H1 (cell line): ENCODE data around the gene ADAM22. TPM values are rescaled to one million over a fixed set of nuclear protein-coding genes. Genes with fewer than 3 reads are reported as not detected.

Source experiments
- CTCF ChIA-PET: fragments of 300-600 bp; sonication (Branson Sonifier 250); formaldehyde crosslinking; loops from one replicate; lab custom pipeline; 2021; ENCODE audit not compliant: partially characterized antibody; lab: Charles Lee
- POLR2A ChIA-PET: fragments of 300-600 bp; sonication (Branson Sonifier 250); formaldehyde crosslinking; loops from one replicate; lab custom pipeline; 2021; ENCODE audit warnings: inconsistent platforms; ENCODE audit not compliant: partially characterized antibody; lab: Charles Lee
- DNase-seq, 2 experiments: peaks; one replicate each; pipeline versions ENCODE4 v3.0.0 to v3.0.0-alpha.2; 2010 to 2022; ENCODE audit warnings: low spot score in 2 of 2, low read depth in 1 of 2, mixed read lengths in 1 of 2
- FAIRE-seq: peaks from 2 replicates; lab custom pipeline; 2011; peaks lifted over from hg19 to GRCh38; lab: Jason Lieb, UNC
- H2AFZ ChIP-seq: 2 replicates; pipeline ENCODE4 v1.8.1; 2012; ENCODE audit warnings: low read length, inconsistent platforms
- H2AK5ac ChIP-seq: 2 replicates; pipeline ENCODE4 v1.6.1; 2013; ENCODE audit warnings: low read depth, low read length
- H2BK120ac ChIP-seq: replicated peaks from 2 replicates; pipeline ENCODE3; 2013; ENCODE audit warnings: low read depth, low read length, inconsistent platforms
- H2BK12ac ChIP-seq: 2 replicates; pipeline ENCODE4 v1.6.1; 2013; ENCODE audit warnings: low read depth, low read length
- H2BK15ac ChIP-seq: 2 replicates; pipeline ENCODE4 v1.6.1; 2013; ENCODE audit warnings: low read length
- H2BK20ac ChIP-seq: 2 replicates; pipeline ENCODE4 v1.6.1; 2013; ENCODE audit warnings: low read length
- H2BK5ac ChIP-seq: 2 replicates; pipeline ENCODE4 v1.6.1; 2013; ENCODE audit warnings: low read depth, low read length
- H3K14ac ChIP-seq: 2 replicates; pipeline ENCODE4 v1.6.1; 2013; ENCODE audit warnings: inconsistent platforms; ENCODE audit not compliant: insufficient read length
- H3K18ac ChIP-seq: 2 replicates; pipeline ENCODE4 v1.6.1; 2013; ENCODE audit warnings: low read length; ENCODE audit errors: extremely low read depth
- H3K23ac ChIP-seq: 2 replicates; pipeline ENCODE4 v1.6.1; 2013; ENCODE audit warnings: inconsistent platforms; ENCODE audit not compliant: insufficient read length
- H3K23me2 ChIP-seq: 2 replicates; pipeline ENCODE4 v1.6.1; 2013; ENCODE audit warnings: low read depth, low read length
- H3K27ac ChIP-seq: 2 replicates; pipeline ENCODE4 v1.6.1; 2011; ENCODE audit warnings: low read depth, low read length, inconsistent platforms
- H3K27me3 ChIP-seq, 4 experiments: replicated peaks in 1 of 4; 1 replicate in 1 of 4; 2 replicates in 3 of 4; pipeline versions ENCODE4 v1.6.1 to v1.8.1; 2011 to 2013; ENCODE audit warnings: low read length in 3 of 4, mild to moderate bottlenecking in 3 of 4, inconsistent platforms in 2 of 4, mixed read lengths in 2 of 4, moderate library complexity in 1 of 4; ENCODE audit not compliant: control insufficient read depth in 3 of 4, insufficient read depth in 3 of 4; ENCODE audit errors: extremely low read depth in 1 of 4
- H3K36me3 ChIP-seq, 4 experiments: 2 replicates each; pipeline versions ENCODE4 v1.6.1 to v1.8.1; 2011 to 2013; ENCODE audit warnings: mild to moderate bottlenecking in 4 of 4, low read length in 3 of 4, moderate library complexity in 2 of 4, control low read depth in 1 of 4, inconsistent platforms in 1 of 4; ENCODE audit not compliant: insufficient read depth in 4 of 4, control insufficient read depth in 2 of 4
- H3K4ac ChIP-seq: replicated peaks from 2 replicates; pipeline ENCODE3; 2013; ENCODE audit warnings: low read length, low read depth, mixed read lengths, inconsistent platforms; ENCODE audit not compliant: insufficient read length
- H3K4me1 ChIP-seq, 4 experiments: replicated peaks in 1 of 4; 1 replicate in 1 of 4; 2 replicates in 3 of 4; pipeline versions ENCODE4 v1.6.1 to v1.8.1; 2011 to 2013; ENCODE audit warnings: low read length in 3 of 4, inconsistent platforms in 2 of 4, mixed read lengths in 1 of 4; ENCODE audit not compliant: insufficient read depth in 4 of 4, control insufficient read depth in 3 of 4
- H3K4me2 ChIP-seq, 2 experiments: 2 replicates each; pipeline versions ENCODE4 v1.6.1 to v1.8.1; 2011 to 2013; ENCODE audit warnings: low read depth in 2 of 2, low read length in 2 of 2, control low read depth in 1 of 2, inconsistent platforms in 1 of 2, mild to moderate bottlenecking in 1 of 2; ENCODE audit not compliant: insufficient read depth in 1 of 2
- H3K4me3 ChIP-seq, 4 experiments: fragments of 200-600, 300-600 bp in 1 of 4; sonication (generic), shearing (Covaris generic), sonication (Bioruptor Twin) in 1 of 4; 2 replicates each; pipeline versions ENCODE4 v1.5.1 to v1.8.1; 2011 to 2016; ENCODE audit warnings: low read length in 4 of 4, low read depth in 3 of 4, control low read depth in 2 of 4, inconsistent platforms in 2 of 4, mild to moderate bottlenecking in 2 of 4, mixed read lengths in 1 of 4, moderate library complexity in 1 of 4; ENCODE audit not compliant: insufficient read depth in 2 of 4; ENCODE audit errors: extremely low read depth in 1 of 4
- H3K56ac ChIP-seq: replicated peaks from 2 replicates; pipeline ENCODE3; 2013; ENCODE audit warnings: low read depth, mild to moderate bottlenecking, mixed read lengths, low read length, inconsistent platforms; ENCODE audit not compliant: insufficient read length
- H3K79me1 ChIP-seq: 2 replicates; pipeline ENCODE4 v1.6.1; 2013; ENCODE audit warnings: low read depth, low read length, control low read depth
- H3K79me2 ChIP-seq, 2 experiments: 2 replicates each; pipeline versions ENCODE4 v1.6.1 to v1.8.1; 2012 to 2013; ENCODE audit warnings: low read length in 2 of 2, mild to moderate bottlenecking in 2 of 2, inconsistent platforms in 1 of 2; ENCODE audit not compliant: insufficient read depth in 2 of 2, control insufficient read depth in 1 of 2
- H3K9ac ChIP-seq, 4 experiments: replicated peaks in 1 of 4; 1 replicate in 1 of 4; 2 replicates in 3 of 4; pipeline versions ENCODE4 v1.6.1 to v1.8.1; 2011 to 2013; ENCODE audit warnings: low read depth in 3 of 4, low read length in 3 of 4, control low read depth in 2 of 4, mild to moderate bottlenecking in 2 of 4, moderate library complexity in 2 of 4, inconsistent platforms in 1 of 4; ENCODE audit errors: extremely low read depth in 1 of 4
- H3K9me3 ChIP-seq, 2 experiments: 2 replicates each; pipeline versions ENCODE4 v1.6.1 to v1.8.1; 2012 to 2013; ENCODE audit warnings: mild to moderate bottlenecking in 2 of 2, moderate library complexity in 2 of 2, control low read depth in 1 of 2, inconsistent platforms in 1 of 2, low read depth in 1 of 2, low read length in 1 of 2, mixed read lengths in 1 of 2; ENCODE audit not compliant: insufficient read depth in 2 of 2
- H4K20me1 ChIP-seq, 2 experiments: replicated peaks in 1 of 2; 2 replicates each; pipeline versions ENCODE3 to v1.8.1; 2011 to 2013; ENCODE audit warnings: inconsistent platforms in 2 of 2, low read length in 2 of 2, mild to moderate bottlenecking in 1 of 2; ENCODE audit not compliant: insufficient read depth in 2 of 2, control insufficient read depth in 1 of 2
- H4K5ac ChIP-seq: 2 replicates; pipeline ENCODE4 v1.6.1; 2013; ENCODE audit warnings: low read length, low read depth, mixed read lengths, inconsistent platforms; ENCODE audit not compliant: insufficient read length
- H4K8ac ChIP-seq: 2 replicates; pipeline ENCODE4 v1.8.0; 2013; ENCODE audit warnings: mild to moderate bottlenecking, moderate library complexity, low read length, inconsistent platforms; ENCODE audit not compliant: insufficient read depth; ENCODE audit errors: extremely low read depth
- H4K91ac ChIP-seq: replicated peaks from 2 replicates; pipeline ENCODE3; 2013; ENCODE audit warnings: low read length, mixed read lengths, inconsistent platforms; ENCODE audit not compliant: insufficient read length
- ASH2L ChIP-seq: fragments of 200-600, 300-600 bp; sonication (generic); IDR thresholded peaks from one replicate; pipeline ENCODE4 v1.7.1; 2017; ENCODE audit warnings: low read length
- BCL11A ChIP-seq, 2 experiments: IDR thresholded peaks; one replicate each; pipeline ENCODE4 v1.6.1; 2011; ENCODE audit warnings: low read depth in 2 of 2, low read length in 2 of 2, mild to moderate bottlenecking in 2 of 2
- CBX8 ChIP-seq: fragments of 300-800, 300-1000 bp; sonication (generic); IDR thresholded peaks from 2 replicates; pipeline ENCODE4 v1.7.1; 2016; ENCODE audit warnings: low read depth, low read length, borderline replicate concordance
- CTBP2 ChIP-seq: IDR thresholded peaks from 2 replicates; pipeline ENCODE4 v1.7.0; 2011; ENCODE audit warnings: borderline replicate concordance, mild to moderate bottlenecking, moderate library complexity, mixed read lengths, low read length; ENCODE audit not compliant: insufficient read depth, insufficient read length
- FOSL1 ChIP-seq: IDR thresholded peaks from 2 replicates; pipeline ENCODE4 v1.6.1; 2011; ENCODE audit warnings: mild to moderate bottlenecking, low read depth, low read length, moderate library complexity; ENCODE audit not compliant: insufficient read depth
- NANOG ChIP-seq: IDR thresholded peaks from 2 replicates; pipeline ENCODE4 v1.6.1; 2011; ENCODE audit warnings: low read length, low read depth, mild to moderate bottlenecking, inconsistent platforms; ENCODE audit not compliant: insufficient read depth, poor library complexity, severe bottlenecking
- TAF7 ChIP-seq: optimal IDR thresholded peaks from 2 replicates; pipeline ENCODE3; 2011; ENCODE audit warnings: low read depth, mild to moderate bottlenecking, inconsistent platforms, low read length, moderate library complexity, borderline replicate concordance
- WGBS, 2 experiments: shearing (Covaris generic) in 1 of 2; methylation state at CpG; one replicate each; pipeline versions ENCODE4 v1.1.6 to v1.1.7; 2013 to 2015; ENCODE audit warnings: low lambda C conversion rate in 2 of 2, mixed read lengths in 2 of 2, inconsistent platforms in 1 of 2, low coverage in 1 of 2, missing lambda C conversion rate in 1 of 2; ENCODE audit not compliant: insufficient replicate concordance in 2 of 2, insufficient coverage in 1 of 2, insufficient read length in 1 of 2; ENCODE audit errors: extremely low coverage in 1 of 2, missing lambda C conversion rate in 1 of 2; 5-methylcytosine and 5-hydroxymethylcytosine counted together
- polyA plus RNA-seq, 7 experiments: library from polyadenylated mRNA; depleted of rRNA in 3 of 7; stranded (reverse) in 5 of 7; unstranded in 2 of 7; fragments of >200 nt in 5 of 7; fragments of 200-250 nt in 2 of 7; gene quantifications; 1 replicate in 5 of 7; 2 replicates in 1 of 7; 4 replicates in 1 of 7; pipeline versions ENCODE4 v1.2.1 to v1.2.3, GENCODE V29; 2011 to 2013; ENCODE audit warnings: missing spikeins in 2 of 7, mixed read lengths in 2 of 7
- total RNA-seq: library from RNA; stranded (reverse); fragmentation: NEBNext Ultra II Directional; extraction: Animal tissue kit (Norgen Biotek cat#: 25700); gene quantifications from 2 replicates; pipeline ENCODE4 v1.2.1, GENCODE V29; 2021
- TF ChIP-seq, protein P1 (sequence below), 3 experiments: IDR thresholded peaks; 1 replicate in 2 of 3; 2 replicates in 1 of 3; pipeline versions ENCODE4 v1.5.1 to v1.6.1; 2011; ENCODE audit warnings: low read length in 3 of 3, mild to moderate bottlenecking in 3 of 3, inconsistent platforms in 2 of 3, low read depth in 1 of 3, moderate library complexity in 1 of 3; ENCODE audit not compliant: insufficient read depth in 1 of 3; ENCODE audit errors: control extremely low read depth in 1 of 3
- TF ChIP-seq, protein P2 (sequence below): IDR thresholded peaks from 2 replicates; pipeline ENCODE4 v1.6.1; 2011; ENCODE audit warnings: low read length, improper control_type of control experiment

Gene ADAM22
- total and polyA plus RNA-seq, 2 of the 8 experiments (the other 6 are each of a cell fraction or from before 2014, with no cell fraction given), result 4.6 to 21.4 TPM

DNA sequence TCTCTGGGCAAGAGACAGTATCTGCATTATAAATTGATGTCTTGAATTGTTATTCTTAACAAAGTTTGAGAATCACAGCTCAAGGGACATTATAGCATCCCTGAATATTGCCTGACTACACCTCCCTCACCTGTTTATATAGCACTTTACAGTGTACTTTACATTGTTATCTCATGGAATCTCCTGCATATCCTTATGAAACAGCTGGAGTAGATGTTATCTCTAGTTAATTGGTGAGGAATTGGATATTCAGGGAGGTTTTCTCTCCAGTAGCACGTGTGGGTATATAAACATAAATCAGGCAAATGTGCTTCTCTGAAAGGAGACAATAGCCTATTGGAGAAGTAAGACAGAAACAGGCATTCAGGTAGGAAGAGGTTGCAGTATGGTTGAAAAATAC, 168.6 kb downstream of the ADAM22 start:
- Histone ChIP-seq H3K9me3 (no peaks in the 10 kb centered on the region), H3K23me2 (no peaks in the 10 kb centered on the region), H2BK120ac (no peak overlapping the region), H3K27ac (no peak overlapping the region), H4K8ac (no peak overlapping the region), H2AFZ (no peak overlapping the region), H3K4me2 (no peak overlapping the region), H2BK5ac (no peak overlapping the region), H3K4me1 (peaks cover 0 to 7% (median 4%) of the 10 kb centered on the region in 4 experiments; a peak in 3 of 7 replicates), H2AK5ac (no peak overlapping the region), H3K14ac (no peak overlapping the region), H3K56ac (no peak overlapping the region), H3K9ac (no peak overlapping the region), H2BK12ac (no peak overlapping the region), H4K5ac (no peak overlapping the region), H2BK15ac (no peak overlapping the region), H3K79me2 (no peaks in the 10 kb centered on the region), H4K20me1 (no peaks in the 10 kb centered on the region), H3K79me1 (no peaks in the 10 kb centered on the region), H4K91ac (no peak overlapping the region), H3K27me3 (no peaks in the 10 kb centered on the region), H3K4ac (no peak overlapping the region), H3K18ac (no peak overlapping the region), H3K23ac (no peak overlapping the region), H3K4me3 (no peak overlapping the region), H2BK20ac (no peak overlapping the region), H3K36me3 (no peaks in the 10 kb centered on the region)
- DNase-seq (no peak), FAIRE-seq (no peak)
- POLR2A ChIA-PET, result interaction anchor here (1.9 kb wide), 1 partner anchor 168 kb away, joined by 5 read pairs; the partner anchor contains the start of gene ADAM22
- 54% methylated on average over 1 of the region's 1 CpG; no CpG with 5 or more reads in 1 of the 2 experiments for WGBS, 2 experiments
- CTCF ChIA-PET, result interaction anchor here (0.7 to 1.1 kb wide), 2 partner anchors 10 to 116 kb away, joined by 3 to 4 read pairs; no protein-coding TSS in a partner anchor
- no peak for TF ChIP-seq NANOG
- no peak for TF ChIP-seq BCL11A (IDR thresholded peaks at IDR 0.05; ENCODE audit: low read depth in 2 of 2, low read length in 2 of 2)
- no peak for TF ChIP-seq CBX8
- no peak for TF ChIP-seq TAF7
- no peak for TF ChIP-seq FOSL1
- TF ChIP-seq ASH2L, result no peak
- TF ChIP-seq, protein P1, sequence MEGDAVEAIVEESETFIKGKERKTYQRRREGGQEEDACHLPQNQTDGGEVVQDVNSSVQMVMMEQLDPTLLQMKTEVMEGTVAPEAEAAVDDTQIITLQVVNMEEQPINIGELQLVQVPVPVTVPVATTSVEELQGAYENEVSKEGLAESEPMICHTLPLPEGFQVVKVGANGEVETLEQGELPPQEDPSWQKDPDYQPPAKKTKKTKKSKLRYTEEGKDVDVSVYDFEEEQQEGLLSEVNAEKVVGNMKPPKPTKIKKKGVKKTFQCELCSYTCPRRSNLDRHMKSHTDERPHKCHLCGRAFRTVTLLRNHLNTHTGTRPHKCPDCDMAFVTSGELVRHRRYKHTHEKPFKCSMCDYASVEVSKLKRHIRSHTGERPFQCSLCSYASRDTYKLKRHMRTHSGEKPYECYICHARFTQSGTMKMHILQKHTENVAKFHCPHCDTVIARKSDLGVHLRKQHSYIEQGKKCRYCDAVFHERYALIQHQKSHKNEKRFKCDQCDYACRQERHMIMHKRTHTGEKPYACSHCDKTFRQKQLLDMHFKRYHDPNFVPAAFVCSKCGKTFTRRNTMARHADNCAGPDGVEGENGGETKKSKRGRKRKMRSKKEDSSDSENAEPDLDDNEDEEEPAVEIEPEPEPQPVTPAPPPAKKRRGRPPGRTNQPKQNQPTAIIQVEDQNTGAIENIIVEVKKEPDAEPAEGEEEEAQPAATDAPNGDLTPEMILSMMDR (IDR thresholded peaks at IDR 0.05; ENCODE audit: control extremely low read depth in 1 of 3, insufficient read depth in 1 of 3, low read depth in 1 of 3, low read length in 3 of 3), result no peak
- TF ChIP-seq, protein P2, sequence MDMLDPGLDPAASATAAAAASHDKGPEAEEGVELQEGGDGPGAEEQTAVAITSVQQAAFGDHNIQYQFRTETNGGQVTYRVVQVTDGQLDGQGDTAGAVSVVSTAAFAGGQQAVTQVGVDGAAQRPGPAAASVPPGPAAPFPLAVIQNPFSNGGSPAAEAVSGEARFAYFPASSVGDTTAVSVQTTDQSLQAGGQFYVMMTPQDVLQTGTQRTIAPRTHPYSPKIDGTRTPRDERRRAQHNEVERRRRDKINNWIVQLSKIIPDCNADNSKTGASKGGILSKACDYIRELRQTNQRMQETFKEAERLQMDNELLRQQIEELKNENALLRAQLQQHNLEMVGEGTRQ, result no peak
- no peak for TF ChIP-seq CTBP2
